ENCODE measurements around the gene TMEM119. TPM values are rescaled to one million over a fixed set of nuclear protein-coding genes. Genes with fewer than 3 reads are reported as not detected.

The TMEM119 gene
- total and polyA plus RNA-seq, 2 of the 8 experiments (the other 6 are each of a cell fraction or from before 2014, with no cell fraction given): 0.35 to 0.61 TPM

- H4K20me1 ChIP-seq (replicated peaks in 1 of 2; ENCODE audit: control insufficient read depth in 1 of 2, insufficient read depth in 2 of 2, low read length in 2 of 2): no peaks in the 10 kb centered on the region
- H3K56ac ChIP-seq (replicated peaks; ENCODE audit: insufficient read length, low read depth, low read length): peak overlapping the region; percentile 20
- H3K4me2 ChIP-seq (ENCODE audit: insufficient read depth in 1 of 2, low read depth in 2 of 2, low read length in 2 of 2): peak overlapping the region; percentile 31 to 57
- FAIRE-seq (no peak), DNase-seq (ENCODE audit: low read depth in 1 of 2, low spot score in 2 of 2) (peak in 1 of 2 experiments; percentile 51)
- peak overlapping the region; percentile 16; the same call in 1 of the 2 replicates for H4K8ac ChIP-seq (ENCODE audit: extremely low read depth, insufficient read depth, low read length)
- H3K18ac ChIP-seq (ENCODE audit: extremely low read depth, low read length): peak overlapping the region; percentile 93
- H2AFZ ChIP-seq (ENCODE audit: low read length): no peak overlapping the region
- no peaks in the 10 kb centered on the region for H3K36me3 ChIP-seq (ENCODE audit: control insufficient read depth in 2 of 4, insufficient read depth in 4 of 4, low read length in 3 of 4)
- no peak overlapping the region for H3K4ac ChIP-seq (replicated peaks; ENCODE audit: insufficient read length, low read depth, low read length)
- H2AK5ac ChIP-seq (ENCODE audit: low read depth, low read length): peak overlapping the region; percentile 67; the same call in 1 of the 2 replicates
- no peaks in the 10 kb centered on the region for H3K9me3 ChIP-seq (ENCODE audit: insufficient read depth in 2 of 2, low read depth in 1 of 2, low read length in 1 of 2)
- peak overlapping the region; percentile 51 for H2BK12ac ChIP-seq (ENCODE audit: low read depth, low read length)
- no peaks in the 10 kb centered on the region for H3K79me1 ChIP-seq (ENCODE audit: low read depth, low read length)
- peak overlapping the region; percentile 44 for H4K5ac ChIP-seq (ENCODE audit: insufficient read length, low read depth, low read length)
- no peaks in the 10 kb centered on the region for H3K79me2 ChIP-seq (ENCODE audit: control insufficient read depth in 1 of 2, insufficient read depth in 2 of 2, low read length in 2 of 2)
- WGBS, 2 experiments (ENCODE audit: extremely low coverage in 1 of 2, insufficient coverage in 1 of 2, insufficient read length in 1 of 2, insufficient replicate concordance in 2 of 2, low coverage in 1 of 2, low lambda C conversion rate in 2 of 2, missing lambda C conversion rate in 1 of 2): 24% methylated on average over 18 of the region's 18 CpGs; no CpG with 5 or more reads in 1 of the 2 experiments
- H3K27ac ChIP-seq (ENCODE audit: low read depth, low read length): peak overlapping the region; percentile 65
- H2BK15ac ChIP-seq (ENCODE audit: low read length): peak overlapping the region; percentile 95
- peak overlapping the region; percentile 97 for H2BK20ac ChIP-seq (ENCODE audit: low read length)
- H3K27me3 ChIP-seq (replicated peaks in 1 of 4; ENCODE audit: control insufficient read depth in 3 of 4, extremely low read depth in 1 of 4, insufficient read depth in 3 of 4, low read length in 3 of 4): no peaks in the 10 kb centered on the region
- peaks cover 18 to 45% (median 25%) of the 10 kb centered on the region in 4 experiments for H3K4me1 ChIP-seq (replicated peaks in 1 of 4; ENCODE audit: control insufficient read depth in 3 of 4, insufficient read depth in 4 of 4, low read length in 3 of 4)
- H3K4me3 ChIP-seq (ENCODE audit: extremely low read depth in 1 of 4, insufficient read depth in 2 of 4, low read depth in 3 of 4, low read length in 4 of 4): peak overlapping the region in 3 of 4 experiments; percentile 10 to 33 (median 32); a peak in 5 of 8 replicates
- CTCF ChIA-PET (ENCODE audit: partially characterized antibody): interaction anchor here (0.5 to 10.0 kb wide), 12 partner anchors 8 to 1848 kb away, joined by 3 to 90 read pairs (median 4); partner anchors contain the start of gene ISCU
- H2BK120ac ChIP-seq (replicated peaks; ENCODE audit: low read depth, low read length): peak overlapping the region; percentile 44
- H3K9ac ChIP-seq (replicated peaks in 1 of 4; ENCODE audit: extremely low read depth in 1 of 4, low read depth in 3 of 4, low read length in 3 of 4): peak overlapping the region in 2 of 4 experiments; percentile 20 to 25; a peak in 2 of 7 replicates
- peak overlapping the region; percentile 84 for H2BK5ac ChIP-seq (ENCODE audit: low read depth, low read length)
- POLR2A ChIA-PET (ENCODE audit: partially characterized antibody): interaction anchor here (0.7 to 2.5 kb wide), 13 partner anchors 10 to 78 kb away, joined by 3 to 10 read pairs (median 4); partner anchors contain the start of genes ISCU and SART3
- no peak overlapping the region for H3K23ac ChIP-seq (ENCODE audit: insufficient read length)
- no peak overlapping the region for H3K14ac ChIP-seq (ENCODE audit: insufficient read length)
- peak overlapping the region; percentile 88 for H4K91ac ChIP-seq (replicated peaks; ENCODE audit: insufficient read length, low read length)
- no peaks in the 10 kb centered on the region for H3K23me2 ChIP-seq (ENCODE audit: low read depth, low read length)
- no peak for TF ChIP-seq BRCA1 (IDR thresholded peaks at IDR 0.05; ENCODE audit: low read depth, low read length)
- TF ChIP-seq SP4 (IDR thresholded peaks at IDR 0.05; ENCODE audit: low read length): no peak
- TF ChIP-seq TCF12 (IDR thresholded peaks at IDR 0.05; ENCODE audit: low read depth, low read length): no peak
- TF ChIP-seq MAX (IDR thresholded peaks at IDR 0.05): 0 out of 2 replicates have a peak, but pooled peaks have one; percentile 32
- TF ChIP-seq RFX5 (IDR thresholded peaks at IDR 0.05; ENCODE audit: borderline replicate concordance, low read depth, low read length): no peak
- TF ChIP-seq BACH1 (IDR thresholded peaks at IDR 0.05; ENCODE audit: low read length): no peak
- no peak for TF ChIP-seq RNF2 (IDR thresholded peaks at IDR 0.05; ENCODE audit: borderline replicate concordance, low read depth, low read length, missing control alignments, poor library complexity, severe bottlenecking)
- TF ChIP-seq EP300 (IDR thresholded peaks at IDR 0.05; ENCODE audit: borderline replicate concordance in 1 of 2, low read depth in 2 of 2, low read length in 2 of 2): no peak
- no peak for TF ChIP-seq RXRA (IDR thresholded peaks at IDR 0.05; ENCODE audit: insufficient read depth, low read depth, low read length)
Measured at GRCh38 chr12:108638141-108638827, 40.4 kb upstream of the TMEM119 start.
